Immature natural killer cell (primary cell): ENCODE measurements around the gene VTCN1. TPM values are rescaled to one million over a fixed set of nuclear protein-coding genes. Genes with fewer than 3 reads are reported as not detected.
A peak's percentile ranks its signal among the peaks of the same experiment; 100 is the strongest.

Experiments used
- DNase-seq, 3 donors: peaks; one replicate each; pipeline ENCODE4 v3.0.0; 2022; ENCODE audit warnings: mixed read lengths in 1 of 3
- H3K27ac Mint-ChIP-seq, 6 donors: one replicate each; pipeline ENCODE4 v1.8.0; 2020; ENCODE audit warnings: mixed read lengths in 6 of 6, mild to moderate bottlenecking in 5 of 6, inconsistent platforms in 4 of 6, moderate library complexity in 3 of 6
- H3K27me3 Mint-ChIP-seq, 3 donors: one replicate each; pipeline ENCODE4 v1.8.0; 2020 to 2021; ENCODE audit warnings: low read depth in 3 of 3, mild to moderate bottlenecking in 3 of 3, mixed read lengths in 3 of 3, moderate library complexity in 3 of 3, inconsistent platforms in 1 of 3
- H3K36me3 Mint-ChIP-seq, 3 donors: one replicate each; pipeline ENCODE4 v1.8.0; 2020; ENCODE audit warnings: mixed read lengths in 3 of 3, inconsistent platforms in 2 of 3, mild to moderate bottlenecking in 2 of 3
- H3K4me1 Mint-ChIP-seq, 2 donors: one replicate each; pipeline ENCODE4 v1.8.0; 2020; ENCODE audit warnings: inconsistent platforms in 2 of 2, mild to moderate bottlenecking in 2 of 2, mixed read lengths in 2 of 2, moderate library complexity in 1 of 2
- H3K4me3 Mint-ChIP-seq, 5 donors: one replicate each; pipeline ENCODE4 v1.8.0; 2020; ENCODE audit warnings: mild to moderate bottlenecking in 5 of 5, mixed read lengths in 5 of 5, inconsistent platforms in 3 of 5, moderate library complexity in 3 of 5
- H3K9me3 Mint-ChIP-seq, 6 donors: one replicate each; pipeline ENCODE4 v1.8.0; 2020; ENCODE audit warnings: mild to moderate bottlenecking in 6 of 6, mixed read lengths in 6 of 6, inconsistent platforms in 4 of 6, moderate library complexity in 3 of 6
- polyA plus RNA-seq, 3 donors: library from polyadenylated mRNA; unstranded; fragments of 300-500 nt; fragmentation: Illumina TruSeq; gene quantifications; one replicate each; pipeline ENCODE4 v1.2.3, GENCODE V29; 2021

Gene VTCN1
- polyA plus RNA-seq, 3 donors from 2014 or later = not detected

GRCh38 chr1:117142200-117142599, 68.5 kb downstream of the VTCN1 start:
- Mint-ChIP-seq H3K36me3 (no peaks in the 10 kb centered on the region), H3K27ac (no peak overlapping the region)
- DNase-seq = no peak

GRCh38 chr1:117138561-117138960, 72.2 kb downstream of the VTCN1 start:
- DNase-seq = no peak
- Mint-ChIP-seq H3K27me3 (peaks cover 0 to 4% (median 3%) of the 10 kb centered on the region in 3 donors), H3K27ac (no peak overlapping the region), H3K4me3 (no peak overlapping the region), H3K9me3 (no peaks in the 10 kb centered on the region), H3K4me1 (no peaks in the 10 kb centered on the region), H3K36me3 (no peaks in the 10 kb centered on the region)

More at GRCh38 chr1:117142200-117142599, 68.5 kb downstream of the VTCN1 start:
- Mint-ChIP-seq H3K4me3 (no peak overlapping the region), H3K9me3 (peaks cover 0 to 2% (median 0%) of the 10 kb centered on the region in 6 donors), H3K4me1 (no peaks in the 10 kb centered on the region), H3K27me3 (peaks cover 3 to 16% (median 3%) of the 10 kb centered on the region in 3 donors)

GRCh38 chr1:117138106-117138505, 72.6 kb downstream of the VTCN1 start:
- no peaks in the 10 kb centered on the region for H3K9me3 Mint-ChIP-seq
- no peak overlapping the region for H3K27ac Mint-ChIP-seq
- H3K4me1 Mint-ChIP-seq = no peaks in the 10 kb centered on the region
- no peak for DNase-seq
- no peak overlapping the region for H3K4me3 Mint-ChIP-seq
- peaks cover 0 to 7% (median 5%) of the 10 kb centered on the region in 3 donors for H3K27me3 Mint-ChIP-seq
- no peaks in the 10 kb centered on the region for H3K36me3 Mint-ChIP-seq

GRCh38 chr1:117137281-117137855, 73.4 kb downstream of the VTCN1 start:
- Mint-ChIP-seq H3K27me3 (peaks cover 0 to 7% (median 5%) of the 10 kb centered on the region in 3 donors), H3K4me3 (no peak overlapping the region), H3K27ac (no peak overlapping the region), H3K36me3 (no peaks in the 10 kb centered on the region), H3K9me3 (no peaks in the 10 kb centered on the region), H3K4me1 (no peaks in the 10 kb centered on the region)
- no peak for DNase-seq

- peaks cover 0 to 7% (median 5%) of the 10 kb centered on the region in 3 donors for H3K27me3 Mint-ChIP-seq
- DNase-seq = no peak
- no peak overlapping the region for H3K27ac Mint-ChIP-seq
- no peaks in the 10 kb centered on the region for H3K9me3 Mint-ChIP-seq
- no peaks in the 10 kb centered on the region for H3K36me3 Mint-ChIP-seq
- H3K4me1 Mint-ChIP-seq = no peaks in the 10 kb centered on the region
- no peak overlapping the region for H3K4me3 Mint-ChIP-seq
These were observed 74.0 kb downstream of the VTCN1 start for GRCh38 chr1:117136749-117137148.

- DNase-seq = no peak
- Mint-ChIP-seq H3K36me3 (no peaks in the 10 kb centered on the region), H3K4me1 (no peaks in the 10 kb centered on the region), H3K27ac (no peak overlapping the region), H3K27me3 (peaks cover 0 to 7% (median 5%) of the 10 kb centered on the region in 3 donors), H3K9me3 (no peaks in the 10 kb centered on the region), H3K4me3 (no peak overlapping the region)
These were observed 75.4 kb downstream of the VTCN1 start for GRCh38 chr1:117135329-117135728.

GRCh38 chr1:117130526-117130925, 80.2 kb downstream of the VTCN1 start:
- DNase-seq = no peak
- Mint-ChIP-seq H3K27ac (no peak overlapping the region), H3K9me3 (no peaks in the 10 kb centered on the region), H3K4me1 (no peaks in the 10 kb centered on the region), H3K36me3 (peaks cover 0 to 4% (median 0%) of the 10 kb centered on the region in 3 donors), H3K27me3 (peaks cover 0 to 11% (median 8%) of the 10 kb centered on the region in 3 donors), H3K4me3 (no peak overlapping the region)

GRCh38 chr1:117128323-117129079, 82.2 kb downstream of the VTCN1 start:
- H3K27me3 Mint-ChIP-seq = peaks cover 0 to 8% (median 5%) of the 10 kb centered on the region in 3 donors
- H3K36me3 Mint-ChIP-seq = peaks cover 0 to 4% (median 0%) of the 10 kb centered on the region in 3 donors
- no peaks in the 10 kb centered on the region for H3K9me3 Mint-ChIP-seq
- no peak overlapping the region for H3K4me3 Mint-ChIP-seq
- H3K4me1 Mint-ChIP-seq = no peaks in the 10 kb centered on the region
- DNase-seq = peak in 2 of 3 donors; percentile 21 to 23
- H3K27ac Mint-ChIP-seq = no peak overlapping the region

- Mint-ChIP-seq H3K27ac (no peak overlapping the region), H3K36me3 (peaks cover 0 to 4% (median 0%) of the 10 kb centered on the region in 3 donors), H3K27me3 (peaks cover 0 to 4% (median 3%) of the 10 kb centered on the region in 3 donors), H3K9me3 (no peaks in the 10 kb centered on the region), H3K4me3 (no peak overlapping the region), H3K4me1 (peaks cover 0 to 6% of the 10 kb centered on the region in 2 donors)
- DNase-seq = no peak
These were observed 82.9 kb downstream of the VTCN1 start for GRCh38 chr1:117127795-117128194.

GRCh38 chr1:117124661-117125060, 86.1 kb downstream of the VTCN1 start:
- peaks cover 0 to 4% (median 3%) of the 10 kb centered on the region in 3 donors for H3K27me3 Mint-ChIP-seq

GRCh38 chr1:117123274-117123673, 87.5 kb downstream of the VTCN1 start:
- Mint-ChIP-seq H3K9me3 (no peaks in the 10 kb centered on the region), H3K27ac (no peak overlapping the region), H3K36me3 (peaks cover 0 to 4% (median 0%) of the 10 kb centered on the region in 3 donors), H3K27me3 (peaks cover 0 to 5% (median 4%) of the 10 kb centered on the region in 3 donors), H3K4me3 (peak overlapping the region; percentile 45 to 86 (median 46)), H3K4me1 (peaks cover 13 to 22% of the 10 kb centered on the region in 2 donors)
- DNase-seq = no peak

More at GRCh38 chr1:117124661-117125060, 86.1 kb downstream of the VTCN1 start:
- no peak for DNase-seq
- no peaks in the 10 kb centered on the region for H3K9me3 Mint-ChIP-seq
- no peak overlapping the region for H3K27ac Mint-ChIP-seq
- H3K36me3 Mint-ChIP-seq = peaks cover 0 to 4% (median 0%) of the 10 kb centered on the region in 3 donors
- H3K4me3 Mint-ChIP-seq = no peak overlapping the region
- peaks cover 13 to 22% of the 10 kb centered on the region in 2 donors for H3K4me1 Mint-ChIP-seq

- peak overlapping the region; percentile 80 to 89 (median 86) for H3K4me3 Mint-ChIP-seq
- H3K9me3 Mint-ChIP-seq = no peaks in the 10 kb centered on the region
- DNase-seq = no peak
- H3K4me1 Mint-ChIP-seq = peaks cover 13 to 22% of the 10 kb centered on the region in 2 donors
- peaks cover 0 to 4% (median 0%) of the 10 kb centered on the region in 3 donors for H3K36me3 Mint-ChIP-seq
- H3K27ac Mint-ChIP-seq = peak overlapping the region in 2 of 6 donors; percentile 11 to 73
- peaks cover 0 to 4% (median 3%) of the 10 kb centered on the region in 3 donors for H3K27me3 Mint-ChIP-seq
These were observed 88.2 kb downstream of the VTCN1 start for GRCh38 chr1:117122330-117123025.

GRCh38 chr1:117121589-117122329, 89.0 kb downstream of the VTCN1 start, which contains the start of gene TRIM45:
Gene TRIM45, minus strand, starts transcription at chr1:117121749. Its CDS starts 548 bp downstream, at chr1:117121201.
- no peaks in the 10 kb centered on the region for H3K36me3 Mint-ChIP-seq
- peak within 1 kb of the TSS in 4 of 6 donors; percentile 28 to 69 (median 52) for H3K27ac Mint-ChIP-seq
- H3K4me3 Mint-ChIP-seq = peak within 1 kb of the TSS; percentile 80 to 89 (median 86)
- peaks cover 0 to 2% (median 0%) of the 10 kb centered on the region in 3 donors for H3K27me3 Mint-ChIP-seq
- DNase-seq = peak; percentile 80 to 84 (median 83)
- H3K9me3 Mint-ChIP-seq = no peaks in the 10 kb centered on the region
- H3K4me1 Mint-ChIP-seq = peaks cover 13 to 22% of the 10 kb centered on the region in 2 donors
